A549 (cell line): Measurements from ENCODE around the gene KLHL9. TPM values are rescaled to one million over a fixed set of nuclear protein-coding genes. Genes with fewer than 3 reads are reported as not detected.

Source experiments
- ATAC-seq, 2 experiments: fragments of 200-7000 bp in 1 of 2; fragments of >200 bp in 1 of 2; cut with Nextera tagmentation in 1 of 2; cut with Tn5 transposase in 1 of 2; 3 replicates each; pipeline versions ENCODE4 v1.8.0 to v1.9.1; 2018 to 2020; ENCODE audit warnings: mild to moderate bottlenecking in 1 of 2, moderate library complexity in 1 of 2
- CTCF ChIA-PET: fragments of 300-600 bp; sonication (Branson Sonifier 250); formaldehyde crosslinking; extraction: SDS; loops from one replicate; lab custom pipeline; 2021; ENCODE audit warnings: antibody characterized with exemption, inconsistent platforms; lab: Yijun Ruan, JAX
- POLR2A ChIA-PET: fragments of 350-600 bp; formaldehyde crosslinking; extraction: SDS; loops from one replicate; lab custom pipeline; 2021; ENCODE audit warnings: antibody characterized with exemption, inconsistent platforms; lab: Yijun Ruan, JAX
- DNase-seq, 2 experiments: peaks; one replicate each; pipeline versions ENCODE4 v3.0.0 to v3.0.0-alpha.2; 2011 to 2016; ENCODE audit warnings: low read depth in 1 of 2, low spot score in 1 of 2
- FAIRE-seq: peaks from 2 replicates; lab custom pipeline; 2011; peaks lifted over from hg19 to GRCh38; lab: Jason Lieb, UNC
- H3K27ac ChIP-seq, 2 experiments: fragments of >200 bp; sonication (Bioruptor Twin); formaldehyde crosslinking; 3 replicates each; pipeline ENCODE4 v1.5.1; 2016 to 2017
- H3K4me1 ChIP-seq: fragments of >200 bp; sonication (Bioruptor Twin); formaldehyde crosslinking; 3 replicates; pipeline ENCODE4 v1.6.1; 2016
- H3K4me2 ChIP-seq: fragments of >200 bp; sonication (Bioruptor Twin); formaldehyde crosslinking; 3 replicates; pipeline ENCODE4 v1.6.1; 2016
- H3K4me3 ChIP-seq: fragments of >200 bp; sonication (Bioruptor Twin); formaldehyde crosslinking; 3 replicates; pipeline ENCODE4 v1.5.1; 2016
- H3K9me3 ChIP-seq: fragments of >200 bp; sonication (Bioruptor Twin); formaldehyde crosslinking; 3 replicates; pipeline ENCODE4 v1.6.1; 2016
- CEBPB ChIP-seq, 2 experiments: fragments of >200 bp in 1 of 2; sonication (Bioruptor Twin) in 1 of 2; formaldehyde crosslinking in 1 of 2; IDR thresholded peaks; 2 replicates each; pipeline ENCODE4 v1.6.1; 2012 to 2016
- FOSB ChIP-seq: fragments of 250-450 bp; sonication (Bioruptor Pico); IDR thresholded peaks from 2 replicates; pipeline ENCODE4 v1.5.0; 2020; ENCODE audit warnings: mild to moderate bottlenecking, moderate library complexity
- GATA3 ChIP-seq: IDR thresholded peaks from 2 replicates; pipeline ENCODE4 v1.6.1; 2012; ENCODE audit warnings: borderline replicate concordance
- HEYL ChIP-seq: fragments of 250-450 bp; sonication (Bioruptor Pico); IDR thresholded peaks from 2 replicates; pipeline ENCODE4 v1.8.0; 2021; ENCODE audit warnings: mild to moderate bottlenecking, moderate library complexity
- HMGXB4 ChIP-seq: fragments of 250-450 bp; sonication (Bioruptor Pico); IDR thresholded peaks from 2 replicates; pipeline ENCODE4 v1.5.0; 2021; ENCODE audit warnings: mild to moderate bottlenecking, moderate library complexity, borderline replicate concordance
- HOXA7 ChIP-seq: fragments of 250-450 bp; sonication (Bioruptor Pico); IDR thresholded peaks from 2 replicates; pipeline ENCODE4 v1.5.0; 2020; ENCODE audit warnings: mild to moderate bottlenecking, moderate library complexity
- JUNB ChIP-seq: fragments of >200 bp; sonication (Bioruptor Twin); formaldehyde crosslinking; IDR thresholded peaks from 2 replicates; pipeline ENCODE4 v1.6.1; 2016
- KDM1A ChIP-seq: fragments of 200-600 bp; sonication (generic); IDR thresholded peaks from 2 replicates; pipeline ENCODE4 v1.6.1; 2016; ENCODE audit warnings: low read depth, mild to moderate bottlenecking
- KDM5A ChIP-seq: fragments of 200-600 bp; sonication (generic); IDR thresholded peaks from 2 replicates; pipeline ENCODE4 v1.6.1; 2016; ENCODE audit warnings: antibody characterized with exemption, mild to moderate bottlenecking
- NR3C1 ChIP-seq: fragments of >200 bp; sonication (Bioruptor Twin); formaldehyde crosslinking; IDR thresholded peaks from 3 replicates; pipeline ENCODE4 v1.6.1; 2017
- PHF8 ChIP-seq: fragments of 200-600 bp; sonication (generic); IDR thresholded peaks from 2 replicates; pipeline ENCODE4 v1.6.1; 2016; ENCODE audit warnings: low read depth, mild to moderate bottlenecking, antibody characterized with exemption, moderate library complexity, borderline replicate concordance
- POLR2A ChIP-seq: IDR thresholded peaks from 2 replicates; pipeline ENCODE4 v1.6.1; 2012; ENCODE audit warnings: mild to moderate bottlenecking, low read length
- RAD21 ChIP-seq, 2 experiments: fragments of >200 bp in 1 of 2; sonication (Bioruptor Twin) in 1 of 2; formaldehyde crosslinking in 1 of 2; IDR thresholded peaks in 1 of 2; conservative IDR thresholded peaks in 1 of 2; 2 replicates in 1 of 2; 3 replicates in 1 of 2; pipeline ENCODE4 v1.6.1; 2012 to 2018; ENCODE audit warnings: inconsistent platforms in 1 of 2
- RCOR1 ChIP-seq: fragments of 150-350 bp; IDR thresholded peaks from 2 replicates; pipeline ENCODE4 v1.6.1; 2014; ENCODE audit warnings: antibody characterized with exemption, low read length, low read depth
- REST ChIP-seq: fragments of 200-600 bp; sonication (generic); IDR thresholded peaks from 2 replicates; pipeline ENCODE4 v1.6.1; 2016; ENCODE audit warnings: antibody characterized with exemption, mild to moderate bottlenecking, moderate library complexity
- SREBF2 ChIP-seq: fragments of 450-650 bp; IDR thresholded peaks from 2 replicates; pipeline ENCODE4 v1.6.1; 2014; ENCODE audit warnings: mild to moderate bottlenecking, moderate library complexity
- TP53 ChIP-seq: fragments of 250-450 bp; sonication (Bioruptor Pico); IDR thresholded peaks from 2 replicates; pipeline ENCODE4 v1.5.0; 2021; ENCODE audit warnings: mild to moderate bottlenecking, moderate library complexity
- ZFP36 ChIP-seq: fragments of 450-650 bp; IDR thresholded peaks from 2 replicates; pipeline ENCODE4 v1.6.1; 2014; ENCODE audit warnings: borderline replicate concordance; ENCODE audit not compliant: partially characterized antibody
- WGBS: methylation state at CpG from one replicate; pipeline ENCODE4 v1.1.6; 2017; ENCODE audit errors: missing lambda C conversion rate; 5-methylcytosine and 5-hydroxymethylcytosine counted together
- polyA plus RNA-seq, 4 experiments: library from polyadenylated mRNA; depleted of rRNA in 3 of 4; stranded (reverse); fragments of >200 nt; fragmentation: RNase III in 1 of 4; extraction: RNeasy Plus Mini Kit Qiagen cat#74134 plus additional on column Dnase treatment in 1 of 4; gene quantifications; 2 replicates in 3 of 4; 3 replicates in 1 of 4; pipeline ENCODE4 v1.2.3, GENCODE V29; 2011 to 2017

KLHL9 gene
- polyA plus RNA-seq, 2 of the 4 experiments (the other 2 are of a cell fraction) = 18.6 to 27.4 TPM

GRCh38 chr9:21295992-21296391, 39.2 kb downstream of the KLHL9 start:
- ChIA-PET POLR2A (no interaction called here), CTCF (interaction anchor here (2.4 kb wide), 1 partner anchor 22 kb away, joined by 9 read pairs; no protein-coding TSS in a partner anchor)
- H3K4me1 ChIP-seq = peaks cover 11% of the 10 kb centered on the region; the same call in 2 of the 3 replicates
- no peak overlapping the region for H3K4me2 ChIP-seq
- ATAC-seq = no peak
- TF ChIP-seq JUNB = no peak
- TF ChIP-seq HOXA7 (CRISPR knock-in tag) = no peak
- TF ChIP-seq TP53 = no peak
- TF ChIP-seq REST = no peak
- TF ChIP-seq RAD21 (conservative IDR thresholded peaks at IDR 0.05 in 1 of 2, IDR thresholded peaks at IDR 0.05 in 1 of 2) = no peak
- TF ChIP-seq GATA3 = no peak
- no peak for TF ChIP-seq NR3C1
- no peak for TF ChIP-seq PHF8
- TF ChIP-seq HMGXB4 (CRISPR knock-in tag) = no peak
- TF ChIP-seq KDM1A = no peak
- TF ChIP-seq HEYL = no peak
- no peak for TF ChIP-seq POLR2A
- no peak for TF ChIP-seq SREBF2
- TF ChIP-seq CEBPB (IDR thresholded peaks at IDR 0.05) = no peak
- TF ChIP-seq ZFP36 = no peak
- no peak for TF ChIP-seq RCOR1
- TF ChIP-seq, all 56 proteins: peak for 0
- DNase-seq (no peak), FAIRE-seq (no peak)
- Histone ChIP-seq H3K27ac (no peak overlapping the region), H3K4me3 (no peak overlapping the region), H3K9me3 (no peaks in the 10 kb centered on the region; the same call in 2 of the 3 replicates)
- WGBS = 25% methylated on average over 1 of the region's 1 CpG

GRCh38 chr9:21294904-21295538, 40.2 kb downstream of the KLHL9 start:
- 39% methylated on average over 6 of the region's 6 CpGs for WGBS
- Histone ChIP-seq H3K4me1 (peaks cover 11% of the 10 kb centered on the region; the same call in 2 of the 3 replicates), H3K4me2 (no peak overlapping the region), H3K27ac (no peak overlapping the region), H3K9me3 (no peaks in the 10 kb centered on the region), H3K4me3 (no peak overlapping the region)
- FAIRE-seq (no peak), DNase-seq (no peak), ATAC-seq (no peak)
- ChIA-PET POLR2A (interaction anchor here (0.6 kb wide), 1 partner anchor 41 kb away, joined by 3 read pairs; no protein-coding TSS in a partner anchor), CTCF (interaction anchor here (2.4 kb wide), 1 partner anchor 23 kb away, joined by 9 read pairs; no protein-coding TSS in a partner anchor)
- TF ChIP-seq KDM5A (no peak), FOSB (no peak), ZFP36 (no peak)
